ENCODE measurements around the gene PTPRG.

PTPRG gene

GRCh38 chr3:61875976-61876671, 314.8 kb downstream of the PTPRG start:
- DNase-seq = no peak

GRCh38 chr3:61876797-61877196, 315.4 kb downstream of the PTPRG start:
- no peak for DNase-seq

GRCh38 chr3:61877359-61878138, 316.2 kb downstream of the PTPRG start:
- peak; percentile 1 for DNase-seq

GRCh38 chr3:61882253-61882652, 320.9 kb downstream of the PTPRG start:
- no peak for DNase-seq

GRCh38 chr3:61884794-61885193, 323.4 kb downstream of the PTPRG start:
- no peak for DNase-seq

- no peak for DNase-seq
Measured at GRCh38 chr3:61885414-61885813, 324.0 kb downstream of the PTPRG start.

GRCh38 chr3:61887206-61887605, 325.8 kb downstream of the PTPRG start:
- no peak for DNase-seq

GRCh38 chr3:61889259-61889658, 327.9 kb downstream of the PTPRG start:
- DNase-seq = no peak

- no peak for DNase-seq
Measured at GRCh38 chr3:61890167-61890566, 328.8 kb downstream of the PTPRG start.

GRCh38 chr3:61890586-61890985, 329.2 kb downstream of the PTPRG start:
- no peak for DNase-seq

GRCh38 chr3:61892891-61893290, 331.5 kb downstream of the PTPRG start:
- DNase-seq = no peak

- no peak for DNase-seq
Measured at GRCh38 chr3:61893840-61894566, 332.6 kb downstream of the PTPRG start.

- DNase-seq = peak; percentile 76
Measured at GRCh38 chr3:61894988-61895935, 333.9 kb downstream of the PTPRG start.

GRCh38 chr3:61896251-61896650, 334.9 kb downstream of the PTPRG start:
- no peak for DNase-seq

- DNase-seq = no peak
Measured at GRCh38 chr3:61897848-61898247, 336.5 kb downstream of the PTPRG start.

- DNase-seq = no peak
Measured at GRCh38 chr3:61899700-61900462, 338.5 kb downstream of the PTPRG start.

GRCh38 chr3:61901496-61901895, 340.1 kb downstream of the PTPRG start:
- DNase-seq = no peak

GRCh38 chr3:61901986-61902385, 340.6 kb downstream of the PTPRG start:
- DNase-seq = no peak

- no peak for DNase-seq
Measured at GRCh38 chr3:61903074-61903473, 341.7 kb downstream of the PTPRG start.

- no peak for DNase-seq
Measured at GRCh38 chr3:61903931-61904657, 342.7 kb downstream of the PTPRG start.

- DNase-seq = no peak
Measured at GRCh38 chr3:61907210-61907795, 345.9 kb downstream of the PTPRG start.
